CD4-positive, alpha-beta T cell treated with Interleukin-21 for 1 hour (primary cell): ENCODE data around the gene FGF22.
"Not testable (repeated sequence)": the region's sequence is repeated elsewhere in the genome, so short reads cannot be mapped to it uniquely, and the experiment has no call there.

Experiments used
- DNase-seq: peaks from one replicate; pipeline ENCODE4 v3.0.0-alpha.2; 2020

The FGF22 gene

DNA sequence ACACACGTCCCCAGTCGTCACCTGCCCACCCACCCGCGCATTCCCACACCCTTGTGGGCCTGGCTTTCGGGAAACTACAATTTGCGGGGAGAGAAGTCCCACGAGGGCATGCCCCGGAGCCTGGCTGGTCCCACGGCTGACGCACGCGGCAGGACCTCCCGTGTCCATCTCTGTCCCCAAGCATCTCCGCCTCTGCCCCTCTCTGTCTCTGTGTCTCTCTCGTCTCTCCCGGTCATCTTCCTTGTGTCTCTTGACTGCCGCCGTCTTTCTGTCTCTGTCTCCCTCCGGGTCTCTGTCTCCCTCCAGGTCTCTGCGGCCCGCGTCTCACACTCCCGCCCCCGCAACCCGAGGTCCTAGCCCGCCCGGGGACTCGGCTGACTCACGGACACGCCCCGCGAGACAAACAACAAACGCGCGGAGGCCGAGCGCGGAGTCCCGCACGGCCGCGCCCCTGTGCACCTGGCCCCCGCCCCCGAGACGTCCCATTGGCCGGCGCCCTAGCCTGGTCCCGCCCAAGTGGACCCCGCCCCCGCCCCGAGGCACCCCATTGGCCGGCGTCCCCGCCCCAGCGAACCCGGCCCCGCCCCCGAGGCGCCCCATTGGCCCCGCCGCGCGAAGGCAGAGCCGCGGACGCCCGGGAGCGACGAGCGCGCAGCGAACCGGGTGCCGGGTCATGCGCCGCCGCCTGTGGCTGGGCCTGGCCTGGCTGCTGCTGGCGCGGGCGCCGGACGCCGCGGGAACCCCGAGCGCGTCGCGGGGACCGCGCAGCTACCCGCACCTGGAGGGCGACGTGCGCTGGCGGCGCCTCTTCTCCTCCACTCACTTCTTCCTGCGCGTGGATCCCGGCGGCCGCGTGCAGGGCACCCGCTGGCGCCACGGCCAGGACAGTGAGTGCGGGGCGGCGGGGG is at the start of gene FGF22:
Gene FGF22, plus strand, starts transcription at position 627 of the 908 bp plus-strand sequence. Its CDS starts 47 bp downstream, at position 674.
- peak; percentile 96 for DNase-seq

DNA sequence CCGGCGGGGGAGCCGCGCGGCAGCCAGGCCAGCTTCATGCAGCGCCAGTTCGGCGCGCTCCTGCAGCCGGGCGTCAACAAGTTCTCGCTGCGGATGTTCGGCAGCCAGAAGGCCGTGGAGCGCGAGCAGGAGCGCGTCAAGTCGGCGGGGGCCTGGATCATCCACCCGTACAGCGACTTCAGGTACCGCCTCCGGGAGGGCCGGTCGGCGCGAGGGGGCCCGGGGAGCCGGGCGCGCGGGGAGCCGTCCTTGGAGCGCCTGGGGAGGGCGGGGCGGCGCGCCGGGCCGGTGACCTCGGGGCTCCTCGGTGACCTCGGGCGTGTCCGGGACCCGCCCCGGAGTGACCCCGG is 49.3 kb upstream of the FGF22 start:
- DNase-seq: no peak

- no peak for DNase-seq
These were observed 49.0 kb upstream of the FGF22 start for GRCh38 chr19:590750-591098.

DNA sequence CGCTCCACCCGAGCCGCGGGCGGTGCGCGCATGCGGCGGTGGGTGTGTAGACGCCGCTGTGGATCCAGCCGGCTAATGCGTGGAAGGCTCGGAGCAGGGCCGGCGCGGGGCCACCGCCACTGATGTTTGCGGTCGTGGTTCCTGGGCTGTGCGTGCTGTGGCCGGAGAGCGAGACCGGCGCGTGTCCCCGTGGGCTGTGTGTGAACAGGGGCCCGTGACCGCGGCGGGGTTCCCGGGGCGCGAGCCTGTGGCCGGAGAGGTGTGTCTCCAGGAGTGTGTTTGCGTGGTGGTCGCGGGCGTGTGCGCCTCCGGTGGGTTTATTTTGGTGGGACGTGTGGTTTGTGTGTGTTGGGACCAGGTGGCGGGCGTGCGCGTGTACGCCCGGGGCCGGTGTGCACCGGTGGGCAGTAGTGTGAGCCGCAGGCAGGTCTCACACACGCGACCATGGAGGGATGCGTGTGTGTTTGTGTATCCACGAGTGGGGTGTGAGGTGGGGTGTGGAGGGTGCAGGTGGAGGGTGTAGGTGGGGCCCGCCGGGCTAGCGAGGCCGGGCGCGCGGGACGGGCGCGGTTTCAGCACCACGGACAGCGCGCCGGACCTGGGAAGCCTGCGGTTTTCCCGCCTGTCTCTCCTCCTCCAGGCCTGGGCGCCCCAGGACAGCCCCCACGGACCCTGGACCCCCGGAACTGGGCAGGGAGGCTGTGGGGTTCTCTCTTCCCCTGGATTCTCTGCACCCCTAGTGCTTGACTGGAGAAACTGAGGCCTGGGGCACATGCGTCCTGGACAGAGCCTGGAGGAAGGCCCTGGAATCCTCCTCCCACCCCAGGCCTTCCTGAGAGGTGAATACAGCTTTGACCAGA is 48.4 kb upstream of the FGF22 start:
- no peak for DNase-seq

DNA sequence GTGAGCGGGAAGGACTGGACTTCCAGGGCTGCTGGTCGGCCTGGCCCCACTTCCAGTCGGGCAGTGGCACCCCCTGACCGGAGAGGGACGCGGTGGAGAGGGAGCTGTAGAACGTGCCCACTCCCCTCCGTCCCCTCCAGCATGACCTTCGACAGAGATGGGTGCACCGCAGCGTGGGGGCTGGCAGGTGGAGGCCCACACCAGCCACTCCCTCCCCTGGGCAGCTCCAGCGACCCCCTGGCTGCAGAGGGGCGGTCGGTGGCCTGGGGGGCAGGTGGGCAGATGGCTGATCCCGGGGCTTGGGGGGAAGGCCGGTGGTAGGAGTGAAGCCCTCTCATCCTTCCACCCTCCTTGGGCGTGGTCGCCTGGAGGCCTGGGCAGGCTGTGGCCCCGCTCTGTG is 47.6 kb upstream of the FGF22 start:
- no peak for DNase-seq

DNA sequence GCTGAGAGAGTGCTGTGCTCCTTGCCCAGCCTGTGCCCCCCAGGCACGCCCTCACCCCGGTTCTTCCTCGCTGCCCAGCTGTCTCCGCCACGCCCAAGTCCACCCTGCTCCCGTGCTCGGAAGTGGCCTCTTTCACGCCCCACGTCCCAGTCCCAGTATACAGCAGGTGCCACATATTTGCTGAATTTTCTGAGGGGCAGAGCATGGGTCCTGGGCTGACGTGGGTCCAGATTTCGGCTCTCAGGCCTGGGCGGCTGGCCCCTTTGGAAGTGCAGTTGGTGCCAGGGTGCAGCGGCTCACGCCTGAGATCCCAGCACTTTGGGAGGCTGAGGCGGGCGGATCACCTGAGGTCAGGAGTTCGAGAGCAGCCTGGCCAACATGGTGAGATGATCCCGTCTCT is 46.6 kb upstream of the FGF22 start:
- no peak for DNase-seq

GRCh38 chr19:593505-593904 is 46.2 kb upstream of the FGF22 start:
- DNase-seq: no peak

DNA sequence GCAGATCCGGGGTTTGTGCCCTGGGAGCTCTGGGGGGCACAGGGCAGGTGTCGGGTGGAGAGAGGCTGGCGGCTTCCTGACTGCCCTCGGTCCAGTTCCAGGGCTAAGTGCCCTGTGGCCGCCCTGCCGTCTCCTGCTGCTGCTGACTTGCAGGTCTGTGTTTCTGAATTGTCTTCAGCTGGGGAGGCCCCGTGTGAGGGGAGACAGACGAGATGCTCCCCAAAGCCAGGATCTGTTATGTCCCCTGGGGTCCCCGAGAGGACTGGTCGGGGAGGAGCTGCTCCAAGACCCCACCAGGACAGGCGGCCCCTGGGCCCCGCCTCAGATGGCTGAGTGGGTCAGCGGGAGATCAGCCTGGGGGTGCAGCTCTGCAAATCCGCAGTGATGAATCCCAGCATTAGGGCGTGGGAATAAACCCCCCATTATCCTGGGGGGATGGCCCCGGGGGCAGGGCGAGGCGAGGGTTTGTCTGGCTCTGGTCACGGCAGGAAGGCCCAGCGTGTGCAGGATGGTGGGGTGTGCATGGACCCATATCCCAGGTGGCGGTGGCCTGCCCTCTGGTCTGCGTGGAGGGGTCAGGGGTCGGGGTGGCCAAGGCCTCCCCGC is 45.3 kb upstream of the FGF22 start:
- DNase-seq: no peak

- no peak for DNase-seq
These were observed 44.1 kb upstream of the FGF22 start for GRCh38 chr19:595326-596262.

DNA sequence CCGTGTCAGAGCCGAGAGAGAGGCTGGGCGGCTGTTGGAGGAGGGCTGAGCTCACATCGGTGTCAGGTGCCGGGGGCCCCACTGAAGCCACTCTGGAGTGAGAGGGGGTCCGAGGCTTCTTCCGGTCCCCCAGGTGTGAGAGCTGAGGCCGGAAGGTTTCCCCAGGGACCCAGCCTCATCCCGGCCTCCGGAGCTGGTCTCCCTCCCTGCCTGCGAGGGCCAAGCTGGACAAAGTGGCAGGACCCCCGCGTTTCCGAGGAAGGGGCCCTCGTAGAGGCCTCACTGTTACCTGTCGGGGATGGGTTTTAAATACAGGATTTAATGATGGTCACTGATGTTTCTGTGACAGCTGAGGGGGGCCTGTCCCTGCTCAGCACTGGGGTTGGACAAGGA is 43.4 kb upstream of the FGF22 start:
- DNase-seq: no peak

DNA sequence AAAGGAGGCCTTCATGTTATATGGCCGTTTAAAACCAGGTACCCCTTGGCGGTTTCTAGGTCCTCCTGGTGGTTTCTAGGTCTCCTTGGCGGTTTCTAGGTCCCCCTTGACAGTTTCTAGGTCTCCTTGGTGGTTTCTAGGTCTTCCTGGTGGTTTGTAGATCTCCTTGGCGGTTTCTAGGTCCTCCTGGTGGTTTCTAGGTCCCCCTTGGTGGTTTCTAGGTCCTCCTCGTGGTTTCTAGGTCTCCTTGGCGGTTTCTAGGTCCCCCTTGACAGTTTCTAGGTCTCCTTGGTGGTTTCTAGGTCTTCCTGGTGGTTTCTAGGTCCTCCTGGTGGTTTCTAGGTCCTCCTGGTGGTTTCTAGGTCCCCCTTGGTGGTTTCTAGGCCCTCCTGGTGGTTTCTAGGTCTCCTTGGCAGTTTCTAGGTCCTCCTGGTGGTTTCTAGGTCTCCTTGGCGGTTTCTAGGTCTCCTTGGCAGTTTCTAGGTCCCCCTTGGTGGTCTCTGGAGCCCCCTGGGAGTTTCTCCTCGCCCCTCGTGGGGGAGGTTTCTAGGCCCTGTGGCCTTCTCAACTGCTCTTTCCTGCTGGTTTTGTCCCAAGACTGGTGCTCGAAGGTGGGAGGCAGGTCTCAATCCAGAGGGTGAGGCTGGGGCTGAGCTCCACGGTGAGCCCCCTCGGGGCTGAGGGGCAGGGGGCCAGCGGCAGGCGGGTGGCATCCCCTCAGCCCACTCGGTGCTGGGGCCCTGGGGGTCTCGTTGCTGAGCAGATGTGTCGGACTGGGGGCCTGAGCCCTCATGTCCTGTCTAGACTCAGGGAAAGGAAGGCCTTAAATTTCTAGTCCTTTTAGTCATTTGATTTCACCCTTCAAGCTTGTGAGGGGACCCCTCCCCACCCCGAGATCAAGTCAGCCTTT is 42.0 kb upstream of the FGF22 start:
- DNase-seq: no peak

GRCh38 chr19:601310-601709 is 38.4 kb upstream of the FGF22 start:
- no peak for DNase-seq

DNA sequence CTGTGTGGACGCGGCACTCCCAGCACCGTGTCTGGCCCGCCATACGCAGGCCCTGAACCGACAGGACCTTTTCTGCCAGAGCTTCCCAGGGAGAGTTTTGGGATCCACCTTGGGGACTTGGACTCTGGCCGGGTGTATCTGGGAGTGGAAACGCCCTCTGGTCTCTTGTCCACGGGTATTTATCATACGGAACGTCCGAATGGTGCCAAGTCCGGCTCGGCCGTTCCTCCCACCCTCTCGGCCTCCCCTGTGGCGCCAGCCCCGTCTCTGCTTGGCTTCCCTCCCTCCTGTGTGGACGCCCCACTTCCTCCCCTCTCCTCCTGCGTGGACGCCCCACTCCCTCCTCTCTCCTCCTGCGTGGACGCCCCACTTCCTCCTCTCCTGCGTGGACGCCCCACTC is 37.9 kb upstream of the FGF22 start:
- no peak for DNase-seq

DNA sequence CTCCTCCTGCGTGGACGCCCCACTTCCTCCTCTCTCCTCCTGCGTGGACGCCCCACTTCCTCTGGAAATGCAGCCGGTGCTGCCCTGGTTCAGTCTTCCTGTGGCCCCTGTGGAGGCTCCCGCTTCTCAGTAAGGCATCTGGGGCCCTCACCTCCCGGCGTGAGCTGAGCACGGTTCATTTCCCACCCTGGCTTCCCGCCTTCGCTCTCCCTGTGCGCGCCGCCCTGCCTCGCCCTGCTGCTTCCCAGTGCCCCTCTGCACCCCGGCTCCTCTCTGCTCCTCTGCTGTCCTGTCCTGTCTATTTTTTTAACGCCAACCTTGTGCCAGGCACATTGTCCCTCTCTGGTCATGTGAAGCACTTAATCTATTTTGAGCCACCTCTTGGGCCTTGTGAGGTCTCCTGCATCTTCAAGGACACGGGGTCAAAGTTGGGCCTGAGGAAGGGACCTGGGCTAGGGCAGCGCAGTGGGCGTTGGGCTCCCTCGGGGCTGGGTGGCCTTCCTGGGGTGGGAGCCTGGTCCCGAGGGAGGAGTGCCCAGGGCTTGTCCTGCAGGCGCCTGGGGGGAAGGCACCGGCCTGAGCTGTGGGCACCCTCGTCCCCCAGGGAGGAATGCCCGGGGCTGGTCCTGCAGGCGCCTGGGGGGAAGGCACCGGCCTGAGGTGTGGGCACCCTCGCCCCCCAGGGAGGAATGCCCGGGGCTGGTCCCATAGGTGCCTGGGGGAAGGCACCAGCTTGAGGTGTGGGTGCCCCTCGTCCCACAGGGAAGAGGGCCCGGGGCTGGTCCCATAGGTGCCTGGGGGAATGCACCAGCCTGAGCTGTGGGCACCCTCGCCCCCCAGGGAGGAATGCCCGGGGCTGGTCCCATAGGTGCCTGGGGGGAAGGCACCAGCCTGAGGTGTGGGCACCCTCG is 37.0 kb upstream of the FGF22 start:
- no peak for DNase-seq

- not testable (repeated sequence) for DNase-seq
These were observed 36.4 kb upstream of the FGF22 start for GRCh38 chr19:603302-603639.

- DNase-seq: not testable (repeated sequence)
These were observed 35.9 kb upstream of the FGF22 start for GRCh38 chr19:603779-604178.

DNA sequence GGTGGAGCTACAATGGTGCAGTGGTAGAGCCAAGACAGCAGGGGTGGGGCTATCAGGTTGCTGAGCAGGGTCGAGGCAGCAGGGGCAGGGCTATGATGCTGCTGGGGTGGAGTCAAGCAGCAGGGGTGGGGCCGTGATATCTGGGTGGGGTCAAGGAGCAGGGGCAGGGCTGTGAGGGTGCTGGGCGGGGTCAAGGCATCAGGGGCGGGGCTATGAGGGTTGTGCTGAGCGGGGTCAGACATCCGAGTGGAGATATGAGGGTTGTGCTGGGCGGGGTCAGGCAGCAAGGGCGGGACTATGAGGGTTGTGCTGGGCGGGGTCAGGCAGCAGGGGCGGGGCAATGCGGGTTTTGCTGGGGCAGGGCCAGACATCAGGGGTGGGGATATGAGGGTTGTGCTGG is 35.3 kb upstream of the FGF22 start:
- peak; percentile 39 for DNase-seq

DNA sequence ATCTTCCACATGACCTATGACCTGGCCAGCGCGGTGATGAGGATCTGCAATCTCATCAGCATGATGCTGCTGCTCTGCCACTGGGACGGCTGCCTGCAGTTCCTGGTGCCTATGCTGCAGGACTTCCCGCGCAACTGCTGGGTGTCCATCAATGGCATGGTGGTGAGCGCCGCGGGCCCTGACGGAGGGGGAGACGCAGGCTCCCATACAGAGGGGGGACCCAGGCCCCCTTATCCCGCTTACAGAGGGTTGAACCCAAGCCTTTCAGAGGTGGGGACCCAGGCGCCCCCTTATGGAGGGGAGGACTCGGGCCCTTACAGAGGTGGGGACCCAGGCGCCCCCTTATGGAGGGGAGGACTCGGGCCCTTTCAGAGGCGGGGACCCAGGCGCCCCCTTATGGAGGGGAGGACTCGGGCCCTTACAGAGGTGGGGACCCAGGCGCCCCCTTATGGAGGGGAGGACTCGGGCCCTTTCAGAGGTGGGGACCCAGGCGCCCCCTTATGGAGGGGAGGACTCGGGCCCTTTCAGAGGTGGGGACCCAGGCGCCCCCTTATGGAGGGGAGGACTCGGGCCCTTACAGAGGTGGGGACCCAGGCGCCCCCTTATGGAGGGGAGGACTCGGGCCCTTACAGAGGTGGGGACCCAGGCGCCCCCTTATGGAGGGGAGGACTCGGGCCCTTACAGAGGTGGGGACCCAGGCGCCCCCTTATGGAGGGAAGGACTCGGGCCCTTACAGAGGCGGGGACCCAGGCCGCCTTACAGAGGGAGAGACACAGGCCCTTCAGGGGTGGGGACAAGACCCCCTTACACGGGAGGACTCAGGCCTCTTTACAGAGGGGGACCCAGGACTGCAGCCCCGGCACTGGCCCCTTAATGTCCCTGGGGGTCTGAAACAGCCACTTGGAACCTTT is 34.4 kb upstream of the FGF22 start:
- not testable (repeated sequence) for DNase-seq
